GM19372 (cell line): ENCODE measurements around the gene RAB11A.

ENCODE experiments used
- ATAC-seq: cut with Tn5 transposase; IDR thresholded peaks from one replicate; pipeline ENCODE4 v1.9.1; 2021; ENCODE audit warnings: mild to moderate bottlenecking, low read depth, moderate library complexity; ENCODE audit not compliant: unreplicated experiment

The RAB11A gene

GRCh38 chr15:65914981-65915925 is 46.0 kb downstream of the RAB11A start:
- no peak for ATAC-seq

- ATAC-seq = no peak
These were observed 46.9 kb downstream of the RAB11A start for GRCh38 chr15:65916041-65916663.

- ATAC-seq = peak; percentile 51
These were observed 47.5 kb downstream of the RAB11A start for GRCh38 chr15:65916664-65917406.

GRCh38 chr15:65917407-65917756 is 48.1 kb downstream of the RAB11A start:
- ATAC-seq = peak; percentile 2

- no peak for ATAC-seq
These were observed 48.6 kb downstream of the RAB11A start for GRCh38 chr15:65917936-65918335.

- no peak for ATAC-seq
These were observed 49.1 kb downstream of the RAB11A start for GRCh38 chr15:65918357-65918920.

- ATAC-seq = no peak
These were observed 49.7 kb downstream of the RAB11A start for GRCh38 chr15:65918945-65919344.

- ATAC-seq = no peak
These were observed 50.1 kb downstream of the RAB11A start for GRCh38 chr15:65919353-65919752.

- ATAC-seq = no peak
These were observed 50.8 kb downstream of the RAB11A start for GRCh38 chr15:65920121-65920520.

GRCh38 chr15:65920825-65921309 is 51.6 kb downstream of the RAB11A start:
- ATAC-seq = no peak

GRCh38 chr15:65921780-65922179 is 52.5 kb downstream of the RAB11A start:
- ATAC-seq = no peak

- ATAC-seq = no peak
These were observed 53.3 kb downstream of the RAB11A start for GRCh38 chr15:65922621-65923020.

- ATAC-seq = no peak
These were observed 54.0 kb downstream of the RAB11A start for GRCh38 chr15:65923264-65923663.

GRCh38 chr15:65924004-65924403 is 54.7 kb downstream of the RAB11A start:
- ATAC-seq = no peak

GRCh38 chr15:65925338-65925737 is 56.0 kb downstream of the RAB11A start:
- ATAC-seq = no peak

GRCh38 chr15:65926459-65926858 is 57.2 kb downstream of the RAB11A start:
- ATAC-seq = no peak

- no peak for ATAC-seq
These were observed 57.6 kb downstream of the RAB11A start for GRCh38 chr15:65926899-65927298.

- no peak for ATAC-seq
These were observed 58.3 kb downstream of the RAB11A start for GRCh38 chr15:65927545-65927944.

- ATAC-seq = no peak
These were observed 60.3 kb downstream of the RAB11A start for GRCh38 chr15:65929573-65929972.

GRCh38 chr15:65930134-65930533 is 60.8 kb downstream of the RAB11A start:
- no peak for ATAC-seq

- ATAC-seq = no peak
These were observed 61.9 kb downstream of the RAB11A start for GRCh38 chr15:65931221-65931620.
